ENCODE results near the gene CHMP6. TPM values are rescaled to one million over a fixed set of nuclear protein-coding genes. Genes with fewer than 3 reads are reported as not detected.

The CHMP6 gene
- total RNA-seq (10 to 100 TPM; 26.4 to 49.9 (median 41.7) TPM), polyA plus RNA-seq (10 to 100 TPM; 49.8 to 55.4 TPM), total RNA-seq (21.5 reads per million, percentile 52 among the genes with 10 or more reads in this experiment)

DNA sequence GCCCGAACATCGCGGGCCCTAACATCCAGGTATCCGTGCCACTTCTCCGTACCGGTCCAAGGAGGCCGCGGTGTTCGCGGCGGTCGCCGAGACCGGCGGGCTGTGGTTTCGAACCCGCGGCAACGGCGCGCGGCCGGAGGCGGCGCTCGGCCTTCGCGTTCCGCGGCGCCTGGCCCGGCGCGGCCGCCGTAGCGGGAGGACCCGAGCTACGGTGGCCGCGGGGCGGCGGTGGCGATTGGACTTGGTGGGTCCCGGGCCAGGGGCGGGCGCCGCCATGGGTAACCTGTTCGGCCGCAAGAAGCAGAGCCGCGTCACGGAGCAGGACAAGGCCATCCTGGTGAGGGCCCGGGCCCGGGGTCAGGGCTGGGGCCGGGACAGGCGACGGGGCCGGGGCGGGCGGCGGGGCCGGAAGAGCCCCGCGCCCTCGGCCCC, at the start of gene CHMP6:
TSS of gene CHMP6 (plus strand) at position 197 of the 432 bp plus-strand sequence. CDS start at position 275, 78 bp downstream.
- H3K36me3 ChIP-seq (ENCODE audit: control insufficient read depth in 2 of 3, insufficient read depth in 3 of 3, low read length in 3 of 3) = peaks cover 0 to 19% (median 0%) of the 10 kb centered on the region in 3 experiments
- H3K27me3 ChIP-seq (ENCODE audit: control insufficient read depth in 2 of 2, insufficient read depth in 2 of 2, low read length in 2 of 2) = no peaks in the 10 kb centered on the region
- POLR2A ChIA-PET = interaction anchor here (0.6 to 3.4 kb wide), 5 partner anchors 11 to 521 kb away, joined by 3 to 20 read pairs (median 3); no protein-coding TSS in a partner anchor
- H3K4me1 ChIP-seq (ENCODE audit: control insufficient read depth in 2 of 2, insufficient read depth in 2 of 2, low read length in 2 of 2) = peaks cover 14 to 25% of the 10 kb centered on the region in 2 donors
- no peaks in the 10 kb centered on the region for H3K9me3 ChIP-seq (ENCODE audit: control insufficient read depth in 2 of 3, low read length in 3 of 3)
- intact Hi-C loops (cut with micrococcal nuclease) = loop anchor here (1.0 to 2.0 kb wide), 3 partner anchors 27 to 44 kb away; partner anchors contain the start of gene BAIAP2 (in 1 of the 2)
- peak; percentile 89 for ATAC-seq
- H3K27ac ChIP-seq (ENCODE audit: low read depth, low read length) = peak within 1 kb of the TSS; percentile 96
- peaks cover 7 to 38% (median 21%) of the 10 kb centered on the region in 7 donors for H3K4me1 Mint-ChIP-seq
- peaks cover 0 to 9% (median 0%) of the 10 kb centered on the region in 11 donors for H3K9me3 Mint-ChIP-seq
- CTCF ChIA-PET = interaction anchor here (0.9 kb wide), 1 partner anchor 576 kb away, joined by 3 read pairs; no protein-coding TSS in a partner anchor
- peak; percentile 60 to 84 (median 78) for DNase-seq
- H3K4me3 ChIP-seq (ENCODE audit: low read length) = peak within 1 kb of the TSS; percentile 94
- H3K27me3 Mint-ChIP-seq = peaks cover 0 to 11% (median 0%) of the 10 kb centered on the region in 5 donors
- H3K4me3 Mint-ChIP-seq = peak within 1 kb of the TSS; percentile 71 to 88 (median 83)
- peaks cover 0 to 5% (median 0%) of the 10 kb centered on the region in 5 donors for H3K36me3 Mint-ChIP-seq
- peak within 1 kb of the TSS; percentile 78 to 90 (median 84) for H3K27ac Mint-ChIP-seq

DNA sequence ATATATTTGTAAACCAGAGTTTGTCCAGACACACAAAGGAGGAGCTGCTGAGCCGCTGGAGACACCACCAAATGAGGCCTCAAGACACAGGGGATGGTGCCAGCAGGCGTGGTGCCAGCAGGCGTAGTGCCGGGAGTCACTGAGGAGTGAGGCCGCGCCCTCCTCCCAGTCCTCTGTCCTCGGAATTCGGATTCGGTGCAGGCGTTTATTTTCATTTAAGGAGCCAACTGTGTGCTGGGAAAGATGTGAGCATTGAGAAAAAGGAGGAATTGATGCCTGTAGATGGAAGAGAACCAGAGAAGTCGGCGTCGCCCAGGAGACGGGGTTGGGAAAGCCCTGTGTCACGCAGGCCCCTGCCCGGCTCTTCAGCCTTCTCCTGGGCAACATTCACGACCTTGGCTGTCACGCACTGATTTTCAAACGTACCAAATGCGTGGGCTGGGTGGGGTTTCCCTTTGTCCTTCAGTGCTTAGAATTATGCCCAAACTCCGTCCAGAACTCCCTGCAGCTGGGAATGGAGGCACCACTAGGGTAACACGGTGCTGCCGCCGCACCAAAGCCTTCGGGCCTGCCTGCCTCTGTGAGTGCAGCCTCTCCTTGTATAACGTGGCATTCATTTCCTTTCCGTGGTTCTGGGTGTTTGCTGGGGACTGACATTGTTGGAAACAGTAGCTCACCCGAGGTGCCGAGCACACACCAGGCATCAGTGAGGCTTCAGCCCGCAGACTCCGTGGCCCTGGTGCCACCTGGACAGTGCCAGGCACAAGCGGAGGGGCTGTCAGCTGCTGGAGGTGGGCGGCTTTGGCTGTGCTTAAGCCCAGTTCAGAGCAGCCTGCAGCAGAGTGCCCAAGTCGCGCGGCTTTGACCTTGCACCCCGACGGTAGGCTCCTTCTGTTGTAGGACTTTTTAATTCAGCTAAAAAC, 49.0 kb upstream of the CHMP6 start:
- no peaks in the 10 kb centered on the region for H3K27me3 Mint-ChIP-seq
- Histone ChIP-seq H3K27me3 (ENCODE audit: control insufficient read depth in 2 of 2, insufficient read depth in 2 of 2, low read length in 2 of 2) (no peaks in the 10 kb centered on the region), H3K27ac (ENCODE audit: low read depth, low read length) (no peak overlapping the region), H3K36me3 (ENCODE audit: control insufficient read depth in 2 of 3, insufficient read depth in 3 of 3, low read length in 3 of 3) (peaks cover 0 to 64% (median 3%) of the 10 kb centered on the region in 3 experiments), H3K9me3 (ENCODE audit: control insufficient read depth in 2 of 3, low read length in 3 of 3) (no peaks in the 10 kb centered on the region), H3K4me3 (ENCODE audit: low read length) (no peak overlapping the region), H3K4me1 (ENCODE audit: control insufficient read depth in 2 of 2, insufficient read depth in 2 of 2, low read length in 2 of 2) (peaks cover 8 to 17% of the 10 kb centered on the region in 2 donors)
- ATAC-seq (no peak), DNase-seq (no peak)
- H3K4me3 Mint-ChIP-seq = no peak overlapping the region
- peak overlapping the region in 1 of 9 donors; percentile 56 for H3K27ac Mint-ChIP-seq
- intact Hi-C loops (cut with micrococcal nuclease) = no loop called here
- H3K4me1 Mint-ChIP-seq = peaks cover 17 to 22% (median 21%) of the 10 kb centered on the region in 7 donors
- peaks cover 0 to 4% (median 0%) of the 10 kb centered on the region in 11 donors for H3K9me3 Mint-ChIP-seq
- H3K36me3 Mint-ChIP-seq = peaks cover 15 to 31% (median 31%) of the 10 kb centered on the region in 5 donors
- POLR2A ChIA-PET = interaction anchor here (0.6 kb wide), 1 partner anchor 77 kb away, joined by 4 read pairs; no protein-coding TSS in a partner anchor
- CTCF ChIA-PET = no interaction called here

- Histone ChIP-seq H3K36me3 (ENCODE audit: control insufficient read depth in 2 of 3, insufficient read depth in 3 of 3, low read length in 3 of 3) (peaks cover 0 to 72% (median 3%) of the 10 kb centered on the region in 3 experiments), H3K4me1 (ENCODE audit: control insufficient read depth in 2 of 2, insufficient read depth in 2 of 2, low read length in 2 of 2) (peaks cover 8 to 11% of the 10 kb centered on the region in 2 donors), H3K9me3 (ENCODE audit: control insufficient read depth in 2 of 3, low read length in 3 of 3) (no peaks in the 10 kb centered on the region), H3K4me3 (ENCODE audit: low read length) (no peak overlapping the region), H3K27me3 (ENCODE audit: control insufficient read depth in 2 of 2, insufficient read depth in 2 of 2, low read length in 2 of 2) (no peaks in the 10 kb centered on the region), H3K27ac (ENCODE audit: low read depth, low read length) (no peak overlapping the region)
- peaks cover 8 to 13% (median 12%) of the 10 kb centered on the region in 7 donors for H3K4me1 Mint-ChIP-seq
- CTCF ChIA-PET = interaction anchor here (0.6 kb wide), 1 partner anchor 205 kb away, joined by 3 read pairs; no protein-coding TSS in a partner anchor
- H3K27me3 Mint-ChIP-seq = no peaks in the 10 kb centered on the region
- POLR2A ChIA-PET = interaction anchor here (0.6 kb wide), 1 partner anchor 76 kb away, joined by 4 read pairs; no protein-coding TSS in a partner anchor
- DNase-seq = no peak
- peaks cover 0 to 6% (median 0%) of the 10 kb centered on the region in 11 donors for H3K9me3 Mint-ChIP-seq
- H3K27ac Mint-ChIP-seq = no peak overlapping the region
- ATAC-seq = no peak
- intact Hi-C loops (cut with micrococcal nuclease) = no loop called here
- no peak overlapping the region for H3K4me3 Mint-ChIP-seq
- peaks cover 15 to 34% (median 28%) of the 10 kb centered on the region in 5 donors for H3K36me3 Mint-ChIP-seq
Measured at GRCh38 chr17:80943346-80944145, 48.1 kb upstream of the CHMP6 start.

GRCh38 chr17:80944326-80944725, 47.3 kb upstream of the CHMP6 start:
- POLR2A ChIA-PET = no interaction called here
- H3K36me3 Mint-ChIP-seq = peaks cover 15 to 34% (median 24%) of the 10 kb centered on the region in 5 donors
- H3K9me3 Mint-ChIP-seq = peaks cover 0 to 4% (median 0%) of the 10 kb centered on the region in 11 donors
- peak overlapping the region in 1 of 9 donors; percentile 49 for H3K27ac Mint-ChIP-seq
- intact Hi-C loops (cut with micrococcal nuclease) = no loop called here
- H3K4me1 Mint-ChIP-seq = peaks cover under 1 to 5% (median 4%) of the 10 kb centered on the region in 7 donors
- no peak for DNase-seq
- CTCF ChIA-PET = interaction anchor here (0.6 kb wide), 1 partner anchor 206 kb away, joined by 3 read pairs; no protein-coding TSS in a partner anchor
- H3K27me3 ChIP-seq (ENCODE audit: control insufficient read depth in 2 of 2, insufficient read depth in 2 of 2, low read length in 2 of 2) = no peaks in the 10 kb centered on the region
- H3K27ac ChIP-seq (ENCODE audit: low read depth, low read length) = no peak overlapping the region
- peaks cover under 1 to 5% of the 10 kb centered on the region in 2 donors for H3K4me1 ChIP-seq (ENCODE audit: control insufficient read depth in 2 of 2, insufficient read depth in 2 of 2, low read length in 2 of 2)
- H3K4me3 Mint-ChIP-seq = no peak overlapping the region
- ATAC-seq = no peak
- no peaks in the 10 kb centered on the region for H3K27me3 Mint-ChIP-seq
- H3K9me3 ChIP-seq (ENCODE audit: control insufficient read depth in 2 of 3, low read length in 3 of 3) = no peaks in the 10 kb centered on the region
- H3K36me3 ChIP-seq (ENCODE audit: control insufficient read depth in 2 of 3, insufficient read depth in 3 of 3, low read length in 3 of 3) = peaks cover 0 to 80% (median 3%) of the 10 kb centered on the region in 3 experiments
- no peak overlapping the region for H3K4me3 ChIP-seq (ENCODE audit: low read length)

DNA sequence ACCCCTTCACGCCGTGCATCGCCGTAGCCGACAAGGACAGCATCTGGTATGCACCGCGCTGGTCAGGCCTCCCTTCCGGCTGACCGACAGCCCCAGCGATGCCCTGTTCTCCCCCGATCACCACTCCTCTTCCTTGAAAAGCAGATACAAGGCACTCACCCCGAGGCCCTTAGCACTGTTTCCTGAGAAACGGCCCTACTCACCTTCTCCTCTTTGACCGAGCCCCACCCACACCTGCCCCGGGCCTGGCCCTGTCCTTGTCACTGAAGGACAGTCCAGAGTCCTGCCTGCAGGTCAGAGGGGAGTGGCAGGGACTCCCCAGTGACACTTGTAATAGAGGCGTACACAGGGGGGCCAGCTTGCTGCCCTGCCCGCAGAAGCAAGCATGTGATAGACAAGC, 45.9 kb upstream of the CHMP6 start:
- H3K9me3 Mint-ChIP-seq = peaks cover 0 to 2% (median 0%) of the 10 kb centered on the region in 11 donors
- no peak for DNase-seq
- Histone ChIP-seq H3K4me3 (ENCODE audit: low read length) (no peak overlapping the region), H3K36me3 (ENCODE audit: control insufficient read depth in 2 of 3, insufficient read depth in 3 of 3, low read length in 3 of 3) (peaks cover 0 to 87% (median 3%) of the 10 kb centered on the region in 3 experiments), H3K27ac (ENCODE audit: low read depth, low read length) (no peak overlapping the region), H3K27me3 (ENCODE audit: control insufficient read depth in 2 of 2, insufficient read depth in 2 of 2, low read length in 2 of 2) (no peaks in the 10 kb centered on the region), H3K9me3 (ENCODE audit: control insufficient read depth in 2 of 3, low read length in 3 of 3) (no peaks in the 10 kb centered on the region), H3K4me1 (ENCODE audit: control insufficient read depth in 2 of 2, insufficient read depth in 2 of 2, low read length in 2 of 2) (no peaks in the 10 kb centered on the region)
- ChIA-PET POLR2A (no interaction called here), CTCF (no interaction called here)
- peaks cover 0 to 5% (median 0%) of the 10 kb centered on the region in 7 donors for H3K4me1 Mint-ChIP-seq
- intact Hi-C loops (cut with micrococcal nuclease) = no loop called here
- ATAC-seq = no peak
- no peak overlapping the region for H3K4me3 Mint-ChIP-seq
- no peaks in the 10 kb centered on the region for H3K27me3 Mint-ChIP-seq
- no peak overlapping the region for H3K27ac Mint-ChIP-seq
- H3K36me3 Mint-ChIP-seq = peaks cover 15 to 38% (median 26%) of the 10 kb centered on the region in 5 donors

- intact Hi-C loops (cut with micrococcal nuclease) = no loop called here
- ATAC-seq (no peak), DNase-seq (no peak)
- H3K27ac ChIP-seq (ENCODE audit: low read depth, low read length) = no peak overlapping the region
- no peaks in the 10 kb centered on the region for H3K27me3 ChIP-seq (ENCODE audit: control insufficient read depth in 2 of 2, insufficient read depth in 2 of 2, low read length in 2 of 2)
- POLR2A ChIA-PET = no interaction called here
- H3K4me1 ChIP-seq (ENCODE audit: control insufficient read depth in 2 of 2, insufficient read depth in 2 of 2, low read length in 2 of 2) = no peaks in the 10 kb centered on the region
- H3K36me3 ChIP-seq (ENCODE audit: control insufficient read depth in 2 of 3, insufficient read depth in 3 of 3, low read length in 3 of 3) = peaks cover 0 to 87% (median 3%) of the 10 kb centered on the region in 3 experiments
- Mint-ChIP-seq H3K27me3 (no peaks in the 10 kb centered on the region), H3K36me3 (peaks cover 15 to 38% (median 26%) of the 10 kb centered on the region in 5 donors), H3K27ac (peak overlapping the region in 1 of 9 donors; percentile 13), H3K9me3 (peaks cover 0 to 2% (median 0%) of the 10 kb centered on the region in 11 donors), H3K4me1 (peaks cover 0 to 5% (median 0%) of the 10 kb centered on the region in 7 donors), H3K4me3 (no peak overlapping the region)
- H3K9me3 ChIP-seq (ENCODE audit: control insufficient read depth in 2 of 3, low read length in 3 of 3) = no peaks in the 10 kb centered on the region
- H3K4me3 ChIP-seq (ENCODE audit: low read length) = no peak overlapping the region
- CTCF ChIA-PET = no interaction called here
Measured at GRCh38 chr17:80946449-80946848, 45.2 kb upstream of the CHMP6 start.

Measured in naive thymus-derived CD4-positive, alpha-beta T cell (primary cell).